GM18861 (cell line): ENCODE measurements around the gene PTPN14.

Source experiments
- ATAC-seq: cut with Tn5 transposase; IDR thresholded peaks from one replicate; pipeline ENCODE4 v1.9.1; 2021; ENCODE audit not compliant: unreplicated experiment

Gene PTPN14

DNA sequence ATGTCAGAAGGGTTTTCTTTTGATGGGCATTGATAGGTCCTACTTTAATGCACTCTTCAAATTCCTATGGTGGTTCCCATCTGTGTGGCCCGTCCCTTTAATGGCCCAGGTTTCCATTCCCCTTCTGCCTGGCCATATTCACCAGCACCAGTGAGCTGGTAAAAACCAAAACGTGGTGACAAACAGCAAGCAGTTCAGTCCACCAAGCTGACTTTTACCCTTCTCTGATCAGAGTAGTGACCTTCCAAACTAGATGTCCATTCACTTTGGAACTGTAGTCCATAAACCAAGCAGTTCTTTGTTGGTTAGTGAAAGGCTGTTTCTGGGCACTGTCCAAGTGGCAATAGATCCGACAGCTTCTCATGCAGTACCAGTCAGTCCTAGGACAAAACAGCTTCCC, 209.9 kb downstream of the PTPN14 start:
- ATAC-seq, result no peak

- no peak for ATAC-seq
Measured at GRCh38 chr1:214338212-214338611, 213.2 kb downstream of the PTPN14 start.

DNA sequence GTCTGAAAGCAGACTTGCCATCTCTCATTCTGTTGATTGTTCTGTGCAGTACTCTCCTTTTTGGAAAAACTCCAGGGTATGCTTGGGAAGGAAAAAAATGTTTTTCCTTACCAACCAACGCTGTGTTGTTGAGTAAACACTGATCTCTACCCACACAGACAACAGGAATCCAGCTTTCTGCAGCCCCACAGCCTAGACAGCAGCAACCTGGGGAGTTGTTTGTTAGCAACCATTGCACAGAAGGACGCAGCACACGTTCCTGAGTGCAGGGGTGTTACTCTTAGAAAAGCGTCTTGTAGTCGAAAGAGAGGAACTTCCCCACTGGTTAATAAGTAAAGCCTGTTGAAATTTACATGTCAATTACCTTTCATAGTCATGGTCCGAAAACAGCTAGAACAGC, 213.9 kb downstream of the PTPN14 start:
- ATAC-seq, result no peak

DNA sequence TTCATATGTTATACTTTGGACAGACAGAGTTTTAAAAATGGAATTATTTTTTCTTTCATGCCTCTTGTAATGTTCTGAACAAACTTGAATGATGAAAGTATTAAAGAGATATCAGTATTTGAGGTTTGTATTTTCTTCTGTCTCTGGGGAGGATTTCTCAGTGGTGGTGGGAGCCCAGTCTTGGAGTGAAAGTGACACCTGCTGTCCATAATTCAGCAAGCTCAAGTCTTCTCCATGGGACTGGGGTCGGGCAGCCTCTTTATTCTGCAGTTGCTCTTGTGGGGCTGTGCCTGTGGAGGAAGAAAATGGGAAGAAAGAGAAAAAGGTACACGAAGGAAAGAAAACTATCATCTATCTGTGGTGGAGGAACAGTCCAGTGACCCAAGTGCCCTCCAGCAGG, 214.4 kb downstream of the PTPN14 start:
- no peak for ATAC-seq

DNA sequence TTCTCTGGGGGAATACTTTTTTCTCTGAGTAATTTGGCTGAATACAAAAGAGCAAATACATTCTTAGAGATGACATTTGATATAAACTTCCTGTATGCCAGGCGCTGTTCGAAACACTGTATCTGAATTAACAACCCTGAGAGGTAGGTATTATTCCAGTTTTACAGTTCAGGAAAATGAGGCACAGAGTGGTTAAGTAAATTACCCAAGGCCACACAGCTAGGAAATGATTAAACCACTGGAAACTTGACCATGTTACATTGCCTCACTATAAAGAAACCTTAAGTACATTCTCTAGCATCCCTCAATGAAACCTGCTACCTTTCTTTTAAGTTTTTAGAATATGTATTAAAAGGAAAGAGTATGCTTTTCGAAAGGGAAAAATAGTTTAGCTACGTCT, 215.8 kb downstream of the PTPN14 start:
- ATAC-seq, result no peak

DNA sequence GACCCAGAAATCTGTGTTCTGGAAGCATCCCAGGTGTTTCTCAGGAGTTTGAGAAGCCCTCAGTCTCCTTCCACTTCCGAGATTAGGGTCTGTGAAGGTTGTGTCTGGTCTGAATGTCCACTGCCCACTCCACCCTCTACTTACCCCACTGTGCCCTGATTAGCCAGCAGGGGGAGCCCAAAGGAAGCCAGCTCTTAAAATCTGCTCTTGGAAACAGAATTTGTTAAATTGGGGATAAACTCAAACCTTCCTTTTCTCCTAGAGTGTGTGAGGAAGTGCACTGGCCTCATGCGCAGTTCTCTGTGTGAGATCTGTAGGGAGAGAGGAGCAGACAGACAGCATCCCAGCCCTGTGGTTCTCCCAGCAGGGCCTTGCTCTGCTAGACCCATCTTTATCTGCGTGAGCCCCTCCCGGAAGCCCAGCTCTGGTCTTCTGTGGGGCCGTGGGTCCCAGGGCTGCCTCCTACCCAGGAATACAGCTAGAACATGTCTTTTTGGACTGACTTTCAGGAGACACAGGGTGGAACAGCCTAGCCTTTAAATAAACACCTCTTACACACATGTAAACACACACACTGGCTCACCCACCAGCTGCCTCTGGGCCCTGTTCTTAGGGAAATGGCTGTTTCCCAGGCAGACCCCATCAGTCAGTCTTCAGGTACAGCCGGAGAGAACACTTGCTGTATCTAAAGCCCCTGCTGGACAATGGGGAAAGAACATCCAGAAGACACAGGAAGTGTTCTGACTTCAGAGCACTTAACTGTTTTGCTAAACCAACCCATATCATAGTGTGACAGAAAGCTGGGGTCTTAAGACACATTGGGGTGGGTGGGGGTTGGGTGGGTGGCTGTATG, 218.2 kb downstream of the PTPN14 start:
- ATAC-seq, result no peak

GRCh38 chr1:214331827-214332423, 219.5 kb downstream of the PTPN14 start:
- ATAC-seq, result peak; percentile 36

- ATAC-seq, result no peak
Measured at GRCh38 chr1:214331180-214331579, 220.2 kb downstream of the PTPN14 start.

- no peak for ATAC-seq
Measured at GRCh38 chr1:214330715-214331114, 220.7 kb downstream of the PTPN14 start.

DNA sequence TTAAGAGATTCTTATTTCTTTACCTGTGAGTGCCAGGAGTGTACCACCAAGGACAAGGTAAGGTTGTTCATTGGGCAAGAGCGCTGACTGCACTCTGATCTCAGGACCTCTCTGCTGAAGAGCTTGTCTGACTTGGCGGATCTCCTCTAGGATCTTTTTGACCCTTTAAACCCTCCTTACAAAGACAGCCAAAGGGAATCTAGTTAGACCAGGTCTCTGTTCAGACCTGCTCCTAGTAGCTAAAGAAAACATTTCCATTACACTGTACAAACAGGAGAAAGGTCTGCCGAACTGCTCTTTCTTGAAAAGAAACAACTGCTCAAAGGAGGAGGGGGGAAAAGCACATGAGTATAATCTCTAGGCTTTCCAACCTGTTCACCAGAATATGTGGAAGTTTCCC, 221.2 kb downstream of the PTPN14 start:
- no peak for ATAC-seq

GRCh38 chr1:214329470-214330220, 221.8 kb downstream of the PTPN14 start:
- ATAC-seq, result no peak

- peak; percentile 93 for ATAC-seq
Measured at GRCh38 chr1:214328770-214329469, 222.5 kb downstream of the PTPN14 start.

- no peak for ATAC-seq
Measured at GRCh38 chr1:214327514-214327913, 223.9 kb downstream of the PTPN14 start.

- ATAC-seq, result no peak
Measured at GRCh38 chr1:214326406-214326805, 225.0 kb downstream of the PTPN14 start.

- no peak for ATAC-seq
Measured at GRCh38 chr1:214324896-214325800, 226.3 kb downstream of the PTPN14 start.

DNA sequence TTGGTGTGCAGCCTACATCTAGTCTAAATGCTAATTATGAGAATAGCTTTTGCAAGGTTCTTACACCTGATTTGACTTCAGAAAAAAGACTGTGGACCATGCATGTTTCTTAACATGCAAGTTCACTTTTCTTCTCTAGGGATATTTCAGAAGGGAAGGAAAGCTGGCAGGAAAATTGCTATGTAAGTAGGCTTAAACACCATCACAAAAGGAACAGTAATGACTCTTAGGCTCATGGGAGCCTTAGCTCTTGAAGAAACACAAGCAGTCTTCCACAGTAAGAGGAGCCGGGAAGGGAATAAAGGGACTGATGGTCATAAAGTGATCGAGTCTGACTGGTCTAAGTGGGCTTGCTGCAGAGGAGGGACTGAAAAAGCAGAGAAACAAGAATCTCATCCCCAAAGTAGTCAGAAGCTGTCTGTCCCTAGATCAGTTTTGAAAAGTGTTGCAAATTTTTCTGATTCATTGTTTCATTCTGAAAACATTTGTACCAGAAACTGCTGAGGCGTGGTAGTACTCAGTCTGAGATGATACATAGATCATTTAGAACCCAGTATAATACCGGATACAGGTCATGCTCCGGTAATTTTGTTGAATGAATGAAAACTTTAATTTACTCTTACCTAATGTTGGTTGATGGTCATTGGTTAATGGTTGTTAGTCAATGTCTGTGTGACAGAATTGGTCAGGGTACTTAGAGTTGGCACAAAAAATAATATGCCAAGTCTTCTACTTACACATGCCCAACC, 229.5 kb downstream of the PTPN14 start:
- ATAC-seq, result peak; percentile 91

DNA sequence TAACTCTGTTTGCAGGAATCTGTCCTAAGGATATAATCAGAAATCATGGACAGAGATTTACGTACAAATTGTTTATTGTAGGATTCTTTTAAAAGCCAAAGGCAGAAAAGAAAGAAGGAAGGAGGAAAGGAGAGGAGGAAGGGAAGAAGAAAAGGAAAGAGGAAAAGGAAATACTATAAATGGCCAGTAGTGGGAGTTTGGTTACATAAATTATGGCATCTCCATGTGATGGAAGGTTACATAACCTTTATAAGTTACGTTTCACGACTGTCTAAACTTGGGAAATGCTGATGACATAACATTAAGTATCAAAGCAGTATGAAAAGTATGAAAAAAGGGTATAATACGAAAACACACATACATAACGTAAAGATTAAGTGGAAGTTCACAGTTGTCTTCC, 231.5 kb downstream of the PTPN14 start:
- no peak for ATAC-seq

DNA sequence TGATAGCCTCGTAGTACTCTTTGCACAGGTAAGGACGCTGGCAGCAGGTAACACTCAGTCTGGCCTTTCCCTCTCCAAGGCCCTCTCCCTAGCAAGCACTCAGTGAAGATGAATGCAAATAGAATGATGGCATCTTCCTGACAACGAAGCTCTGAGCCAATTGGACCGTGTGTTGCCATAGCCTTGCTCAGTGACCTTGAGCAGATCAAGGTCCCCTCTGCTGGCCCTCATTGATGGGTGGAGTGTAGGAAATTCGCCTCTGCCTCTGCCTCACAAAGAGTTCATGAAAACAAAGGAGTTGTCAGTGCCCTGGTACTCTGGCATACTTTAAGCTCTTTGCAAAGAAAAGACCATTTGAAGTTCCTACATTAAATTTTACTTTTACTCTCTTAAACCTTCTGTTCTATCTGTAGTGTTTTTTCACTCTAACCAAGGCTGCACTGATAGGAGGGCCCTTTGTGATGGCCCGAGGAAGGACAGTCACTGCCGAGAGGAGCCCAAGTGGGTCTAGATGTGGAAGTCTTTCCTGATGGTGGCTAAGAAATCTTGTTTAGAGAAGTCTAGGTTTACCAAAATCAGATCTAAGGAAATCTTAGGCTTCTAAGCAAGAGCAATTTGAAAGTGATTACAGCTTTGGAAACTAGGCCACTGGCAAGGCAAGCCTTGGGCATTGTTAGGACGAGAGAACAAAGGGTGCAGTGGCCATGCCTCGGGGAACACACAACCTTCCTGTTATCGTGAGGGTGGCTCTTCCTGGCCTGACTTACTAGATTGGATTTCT, 232.3 kb downstream of the PTPN14 start:
- no peak for ATAC-seq

DNA sequence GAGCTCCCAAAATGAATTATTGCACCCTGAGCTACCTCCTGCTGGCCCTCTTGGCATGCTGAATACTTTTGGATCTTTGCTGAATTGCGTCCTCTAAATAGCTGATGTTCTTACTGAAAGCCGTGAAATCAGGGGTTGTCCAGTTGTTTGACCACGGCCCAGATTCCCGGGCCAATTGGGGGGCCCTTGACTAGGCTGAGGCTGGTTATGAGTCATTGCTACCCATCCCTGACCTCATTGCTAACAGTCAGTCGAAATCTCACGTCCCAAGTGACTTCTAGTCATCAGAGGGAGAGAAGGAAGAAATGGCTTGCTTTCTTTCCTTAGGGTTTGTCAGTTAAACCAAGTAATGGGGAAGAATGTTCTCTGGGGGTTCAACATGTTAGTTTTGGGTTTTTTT, 233.0 kb downstream of the PTPN14 start:
- ATAC-seq, result no peak
